ENCODE measurements around the gene SESN2. TPM values are rescaled to one million over a fixed set of nuclear protein-coding genes. Genes with fewer than 3 reads are reported as not detected.

SESN2 gene
- total and polyA plus RNA-seq, 4 donors, result 5.5 to 13.0 (median 10.7) TPM

GRCh38 chr1:28297826-28298225, 38.5 kb downstream of the SESN2 start:
- Histone ChIP-seq H3K27me3 (ENCODE audit: control insufficient read depth in 4 of 4, insufficient read depth in 4 of 4, low read length in 3 of 4) (no peaks in the 10 kb centered on the region), H3K4me1 (ENCODE audit: control insufficient read depth in 4 of 4, insufficient read depth in 4 of 4, low read length in 3 of 4) (peaks cover 0 to 18% (median 11%) of the 10 kb centered on the region in 4 donors), H3K9ac (ENCODE audit: low read depth in 1 of 2, low read length in 2 of 2) (no peak overlapping the region), H3K4me3 (ENCODE audit: low read depth in 1 of 3, low read length in 3 of 3) (no peak overlapping the region), H3K9me3 (ENCODE audit: control insufficient read depth in 4 of 4, low read length in 3 of 4) (no peaks in the 10 kb centered on the region), H3K36me3 (ENCODE audit: control insufficient read depth in 4 of 4, insufficient read depth in 3 of 4, low read depth in 1 of 4, low read length in 3 of 4) (no peaks in the 10 kb centered on the region), H3K27ac (ENCODE audit: low read depth in 1 of 2, low read length in 2 of 2) (no peak overlapping the region)
- 94% methylated on average over 2 of the region's 2 CpGs for WGBS
- DNase-seq (ENCODE audit: low spot score), result no peak
- no peak for TF ChIP-seq HNF4G (IDR thresholded peaks at IDR 0.05)
- TF ChIP-seq REST (IDR thresholded peaks at IDR 0.05), result no peak
- no peak for TF ChIP-seq EGR1 (IDR thresholded peaks at IDR 0.05; ENCODE audit: low read depth in 2 of 2)
- TF ChIP-seq ATF3 (IDR thresholded peaks at IDR 0.05), result no peak
- TF ChIP-seq SP1 (IDR thresholded peaks at IDR 0.05), result no peak
- no peak for TF ChIP-seq RAD21 (IDR thresholded peaks at IDR 0.05)

- no peaks in the 10 kb centered on the region for H3K27me3 ChIP-seq (ENCODE audit: control insufficient read depth in 4 of 4, insufficient read depth in 4 of 4, low read length in 3 of 4)
- 93% methylated on average over 2 of the region's 2 CpGs for WGBS
- no peak overlapping the region for H3K9ac ChIP-seq (ENCODE audit: low read depth in 1 of 2, low read length in 2 of 2)
- H3K36me3 ChIP-seq (ENCODE audit: control insufficient read depth in 4 of 4, insufficient read depth in 3 of 4, low read depth in 1 of 4, low read length in 3 of 4), result no peaks in the 10 kb centered on the region
- DNase-seq (ENCODE audit: low spot score), result no peak
- H3K9me3 ChIP-seq (ENCODE audit: control insufficient read depth in 4 of 4, low read length in 3 of 4), result no peaks in the 10 kb centered on the region
- H3K4me3 ChIP-seq (ENCODE audit: low read depth in 1 of 3, low read length in 3 of 3), result no peak overlapping the region
- peaks cover 0 to 18% (median 11%) of the 10 kb centered on the region in 4 donors for H3K4me1 ChIP-seq (ENCODE audit: control insufficient read depth in 4 of 4, insufficient read depth in 4 of 4, low read length in 3 of 4)
- no peak overlapping the region for H3K27ac ChIP-seq (ENCODE audit: low read depth in 1 of 2, low read length in 2 of 2)
- TF ChIP-seq RAD21 (IDR thresholded peaks at IDR 0.05), result no peak
- no peak for TF ChIP-seq GABPA (IDR thresholded peaks at IDR 0.05 in 1 of 2, conservative IDR thresholded peaks at IDR 0.05 in 1 of 2)
- no peak for TF ChIP-seq TAF1 (conservative IDR thresholded peaks at IDR 0.05)
- TF ChIP-seq RXRA (IDR thresholded peaks at IDR 0.05), result no peak
- no peak for TF ChIP-seq NR2F2 (IDR thresholded peaks at IDR 0.05)
- TF ChIP-seq HNF4G (IDR thresholded peaks at IDR 0.05), result no peak
- TF ChIP-seq FOXA2 (IDR thresholded peaks at IDR 0.05), result no peak
- TF ChIP-seq MAX (IDR thresholded peaks at IDR 0.05), result no peak
- TF ChIP-seq HNF4A (conservative IDR thresholded peaks at IDR 0.05), result no peak
- no peak for TF ChIP-seq EGR1 (IDR thresholded peaks at IDR 0.05; ENCODE audit: low read depth in 2 of 2)
- TF ChIP-seq ZBTB33 (IDR thresholded peaks at IDR 0.05), result no peak
- TF ChIP-seq YY1 (IDR thresholded peaks at IDR 0.05), result no peak
- TF ChIP-seq JUND (IDR thresholded peaks at IDR 0.05), result no peak
- no peak for TF ChIP-seq SP1 (IDR thresholded peaks at IDR 0.05)
- TF ChIP-seq REST (IDR thresholded peaks at IDR 0.05), result no peak
- TF ChIP-seq FOXA1 (IDR thresholded peaks at IDR 0.05), result no peak
- TF ChIP-seq CTCF (IDR thresholded peaks at IDR 0.05; ENCODE audit: low read depth, low read length, missing input control), result no peak
- no peak for TF ChIP-seq ATF3 (IDR thresholded peaks at IDR 0.05)
Observed at GRCh38 chr1:28298438-28298837, 39.1 kb downstream of the SESN2 start.

Data from liver (tissue), 9 donors.